Measurements from ENCODE around the gene TBATA.

Gene TBATA

GRCh38 chr10:70785190-70785589, at the start of gene TBATA:
Gene TBATA (minus strand): TSS chr10:70785377. CDS start chr10:70783379, 1,998 bp downstream.
- in situ Hi-C loops (cut with HindIII; ENCODE audit: low sequenced_read_pairs): no loop called here

- in situ Hi-C loops (cut with HindIII; ENCODE audit: low sequenced_read_pairs): no loop called here
Measured at GRCh38 chr10:70834441-70835151, 49.4 kb upstream of the TBATA start.

- in situ Hi-C loops (cut with HindIII; ENCODE audit: low sequenced_read_pairs): no loop called here
Measured at GRCh38 chr10:70834021-70834420, 48.8 kb upstream of the TBATA start.

GRCh38 chr10:70833601-70834000, 48.4 kb upstream of the TBATA start:
- in situ Hi-C loops (cut with HindIII; ENCODE audit: low sequenced_read_pairs): no loop called here

- in situ Hi-C loops (cut with HindIII; ENCODE audit: low sequenced_read_pairs): no loop called here
Measured at GRCh38 chr10:70832852-70833528, 47.8 kb upstream of the TBATA start.

- in situ Hi-C loops (cut with HindIII; ENCODE audit: low sequenced_read_pairs): no loop called here
Measured at GRCh38 chr10:70832221-70832620, 47.0 kb upstream of the TBATA start.

GRCh38 chr10:70830164-70830563, 45.0 kb upstream of the TBATA start:
- in situ Hi-C loops (cut with HindIII; ENCODE audit: low sequenced_read_pairs): no loop called here

GRCh38 chr10:70829543-70829942, 44.4 kb upstream of the TBATA start:
- in situ Hi-C loops (cut with HindIII; ENCODE audit: low sequenced_read_pairs): no loop called here

GRCh38 chr10:70828923-70829322, 43.7 kb upstream of the TBATA start:
- in situ Hi-C loops (cut with HindIII; ENCODE audit: low sequenced_read_pairs): no loop called here

GRCh38 chr10:70827086-70827757, 42.0 kb upstream of the TBATA start:
- in situ Hi-C loops (cut with HindIII; ENCODE audit: low sequenced_read_pairs): no loop called here

- in situ Hi-C loops (cut with HindIII; ENCODE audit: low sequenced_read_pairs): no loop called here
Measured at GRCh38 chr10:70822076-70822820, 37.1 kb upstream of the TBATA start.

GRCh38 chr10:70820976-70821750, 36.0 kb upstream of the TBATA start:
- in situ Hi-C loops (cut with HindIII; ENCODE audit: low sequenced_read_pairs): no loop called here

GRCh38 chr10:70816220-70816894, 31.2 kb upstream of the TBATA start:
- in situ Hi-C loops (cut with HindIII; ENCODE audit: low sequenced_read_pairs): no loop called here

- in situ Hi-C loops (cut with HindIII; ENCODE audit: low sequenced_read_pairs): no loop called here
Measured at GRCh38 chr10:70815504-70816219, 30.5 kb upstream of the TBATA start, which contains the start of gene SGPL1. Gene SGPL1 (plus strand): TSS chr10:70815948. CDS start chr10:70816854, 906 bp downstream.

GRCh38 chr10:70814126-70814525, 28.9 kb upstream of the TBATA start:
- in situ Hi-C loops (cut with HindIII; ENCODE audit: low sequenced_read_pairs): no loop called here

- in situ Hi-C loops (cut with HindIII; ENCODE audit: low sequenced_read_pairs): no loop called here
Measured at GRCh38 chr10:70812814-70813213, 27.6 kb upstream of the TBATA start.

- in situ Hi-C loops (cut with HindIII; ENCODE audit: low sequenced_read_pairs): no loop called here
Measured at GRCh38 chr10:70811881-70812280, 26.7 kb upstream of the TBATA start.

GRCh38 chr10:70810967-70811366, 25.8 kb upstream of the TBATA start:
- in situ Hi-C loops (cut with HindIII; ENCODE audit: low sequenced_read_pairs): no loop called here

GRCh38 chr10:70809726-70810125, 24.5 kb upstream of the TBATA start:
- in situ Hi-C loops (cut with HindIII; ENCODE audit: low sequenced_read_pairs): no loop called here
